ENCODE measurements around the gene MUC13.

Gene MUC13

GRCh38 chr3:124951511-124952281 is 17.1 kb upstream of the MUC13 start:
- TF ChIP-seq, protein P1, sequence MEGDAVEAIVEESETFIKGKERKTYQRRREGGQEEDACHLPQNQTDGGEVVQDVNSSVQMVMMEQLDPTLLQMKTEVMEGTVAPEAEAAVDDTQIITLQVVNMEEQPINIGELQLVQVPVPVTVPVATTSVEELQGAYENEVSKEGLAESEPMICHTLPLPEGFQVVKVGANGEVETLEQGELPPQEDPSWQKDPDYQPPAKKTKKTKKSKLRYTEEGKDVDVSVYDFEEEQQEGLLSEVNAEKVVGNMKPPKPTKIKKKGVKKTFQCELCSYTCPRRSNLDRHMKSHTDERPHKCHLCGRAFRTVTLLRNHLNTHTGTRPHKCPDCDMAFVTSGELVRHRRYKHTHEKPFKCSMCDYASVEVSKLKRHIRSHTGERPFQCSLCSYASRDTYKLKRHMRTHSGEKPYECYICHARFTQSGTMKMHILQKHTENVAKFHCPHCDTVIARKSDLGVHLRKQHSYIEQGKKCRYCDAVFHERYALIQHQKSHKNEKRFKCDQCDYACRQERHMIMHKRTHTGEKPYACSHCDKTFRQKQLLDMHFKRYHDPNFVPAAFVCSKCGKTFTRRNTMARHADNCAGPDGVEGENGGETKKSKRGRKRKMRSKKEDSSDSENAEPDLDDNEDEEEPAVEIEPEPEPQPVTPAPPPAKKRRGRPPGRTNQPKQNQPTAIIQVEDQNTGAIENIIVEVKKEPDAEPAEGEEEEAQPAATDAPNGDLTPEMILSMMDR (IDR thresholded peaks at IDR 0.05; ENCODE audit: low read length, missing control alignments): no peak
- peak; percentile 60 for DNase-seq (ENCODE audit: low read depth)
- H3K4me3 ChIP-seq (replicated peaks; ENCODE audit: low read depth, low read length): no peak overlapping the region

GRCh38 chr3:124950026-124950425 is 15.5 kb upstream of the MUC13 start:
- H3K4me3 ChIP-seq (replicated peaks; ENCODE audit: low read depth, low read length): no peak overlapping the region
- TF ChIP-seq, protein P1 (IDR thresholded peaks at IDR 0.05; ENCODE audit: low read length, missing control alignments): no peak
- DNase-seq (ENCODE audit: low read depth): no peak

- TF ChIP-seq, protein P1 (IDR thresholded peaks at IDR 0.05; ENCODE audit: low read length, missing control alignments): no peak
- H3K4me3 ChIP-seq (replicated peaks; ENCODE audit: low read depth, low read length): no peak overlapping the region
- DNase-seq (ENCODE audit: low read depth): no peak
These were observed 8.1 kb upstream of the MUC13 start for GRCh38 chr3:124942613-124943012.

GRCh38 chr3:124941771-124942170 is 7.2 kb upstream of the MUC13 start:
- H3K4me3 ChIP-seq (replicated peaks; ENCODE audit: low read depth, low read length): no peak overlapping the region
- TF ChIP-seq, protein P1 (IDR thresholded peaks at IDR 0.05; ENCODE audit: low read length, missing control alignments): no peak
- DNase-seq (ENCODE audit: low read depth): no peak

DNA sequence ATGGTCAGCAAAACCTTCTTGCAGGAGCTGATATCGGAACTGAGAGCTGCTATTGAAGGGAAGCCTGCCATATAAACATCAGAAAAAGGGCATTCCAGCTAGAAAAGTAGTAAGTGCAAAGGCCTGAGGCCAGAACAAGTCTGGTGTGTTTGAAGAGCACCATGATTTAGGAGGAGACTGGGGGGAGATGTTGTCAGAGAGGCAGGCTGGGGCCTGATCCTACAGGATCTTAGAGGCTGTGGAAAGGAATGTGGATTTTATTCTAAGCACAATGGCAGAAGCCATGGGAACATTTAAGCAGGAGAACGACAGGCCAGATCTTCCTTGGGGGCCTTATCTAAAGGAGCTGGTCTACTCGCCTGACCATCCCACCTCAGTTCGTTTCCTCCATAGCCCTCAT is 5.1 kb upstream of the MUC13 start:
- TF ChIP-seq, protein P1 (IDR thresholded peaks at IDR 0.05; ENCODE audit: low read length, missing control alignments): no peak
- no peak overlapping the region for H3K4me3 ChIP-seq (replicated peaks; ENCODE audit: low read depth, low read length)
- no peak for DNase-seq (ENCODE audit: low read depth)

- no peak overlapping the region for H3K4me3 ChIP-seq (replicated peaks; ENCODE audit: low read depth, low read length)
- TF ChIP-seq, protein P1 (IDR thresholded peaks at IDR 0.05; ENCODE audit: low read length, missing control alignments): no peak
- DNase-seq (ENCODE audit: low read depth): no peak
These were observed 4.3 kb upstream of the MUC13 start for GRCh38 chr3:124938896-124939295.

- no peak for DNase-seq (ENCODE audit: low read depth)
- H3K4me3 ChIP-seq (replicated peaks; ENCODE audit: low read depth, low read length): no peak overlapping the region
These were observed 2.5 kb upstream of the MUC13 start for GRCh38 chr3:124937049-124937448.

More at GRCh38 chr3:124937049-124937448, 2.5 kb upstream of the MUC13 start:
- TF ChIP-seq, protein P1 (IDR thresholded peaks at IDR 0.05; ENCODE audit: low read length, missing control alignments): no peak
